MM.1S (cell line): ENCODE measurements around the gene INPP4A.

Source experiments
- DNase-seq: peaks from one replicate; pipeline ENCODE4 v3.0.0-alpha.2; 2015
- H2AFZ ChIP-seq: fragments of 300-600 bp; sonication (generic); 2 replicates; pipeline ENCODE4 v1.6.0; 2016; ENCODE audit warnings: antibody characterized with exemption, low read length
- H3F3A ChIP-seq: fragments of 300-600 bp; sonication (generic); 2 replicates; pipeline ENCODE4 v1.6.1; 2016; ENCODE audit warnings: mild to moderate bottlenecking, antibody characterized with exemption, low read length, moderate library complexity, mixed read lengths; ENCODE audit not compliant: insufficient read depth
- H3K27ac ChIP-seq: fragments of 300-600 bp; sonication (generic); 2 replicates; pipeline ENCODE4 v1.5.1; 2016; ENCODE audit warnings: mild to moderate bottlenecking, low read length
- H3K27me3 ChIP-seq: fragments of 300-600 bp; sonication (generic); replicated peaks from 2 replicates; pipeline ENCODE4 v1.6.0; 2016; ENCODE audit warnings: low read length; ENCODE audit not compliant: insufficient read depth
- H3K36me3 ChIP-seq: fragments of 300-600 bp; sonication (generic); replicated peaks from 2 replicates; pipeline ENCODE4 v1.6.1; 2016; ENCODE audit warnings: mild to moderate bottlenecking, low read length, mixed read lengths; ENCODE audit not compliant: insufficient read depth
- H3K4me1 ChIP-seq: fragments of 300-600 bp; sonication (generic); 2 replicates; pipeline ENCODE4 v1.6.1; 2016; ENCODE audit warnings: low read length, mixed read lengths
- H3K4me2 ChIP-seq: fragments of 300-600 bp; sonication (generic); 2 replicates; pipeline ENCODE4 v1.6.0; 2016; ENCODE audit warnings: low read depth, low read length
- H3K4me3 ChIP-seq: fragments of 300-600 bp; sonication (generic); 2 replicates; pipeline ENCODE4 v1.5.1; 2016; ENCODE audit warnings: low read length, mixed read lengths
- H3K79me2 ChIP-seq: fragments of 300-600 bp; sonication (generic); 2 replicates; pipeline ENCODE4 v1.6.1; 2016; ENCODE audit warnings: mixed run types, low read length, mixed read lengths
- H3K9ac ChIP-seq: fragments of 300-600 bp; sonication (generic); 2 replicates; pipeline ENCODE4 v1.6.1; 2016; ENCODE audit warnings: low read length, mixed read lengths
- H3K9me2 ChIP-seq: fragments of 300-600 bp; sonication (generic); replicated peaks from 2 replicates; pipeline ENCODE4 v1.6.1; 2016; ENCODE audit warnings: mild to moderate bottlenecking, low read length, mixed read lengths; ENCODE audit not compliant: insufficient read depth
- H3K9me3 ChIP-seq: fragments of 300-600 bp; sonication (generic); replicated peaks from 2 replicates; pipeline ENCODE4 v1.6.1; 2016; ENCODE audit warnings: mild to moderate bottlenecking, low read length, mixed read lengths; ENCODE audit not compliant: insufficient read depth
- H4K20me1 ChIP-seq: fragments of 300-600 bp; sonication (generic); 2 replicates; pipeline ENCODE4 v1.6.1; 2016; ENCODE audit warnings: mild to moderate bottlenecking, low read length, moderate library complexity, mixed read lengths; ENCODE audit not compliant: insufficient read depth
- CTCF ChIP-seq: fragments of 300-600 bp; sonication (generic); IDR thresholded peaks from 2 replicates; pipeline ENCODE4 v1.5.1; 2016; ENCODE audit warnings: antibody characterized with exemption, low read length, mixed read lengths
- EZH2 ChIP-seq: fragments of 300-600 bp; sonication (generic); optimal IDR thresholded peaks from 2 replicates; pipeline ENCODE3; 2017; ENCODE audit warnings: low read depth, mild to moderate bottlenecking, antibody characterized with exemption, low read length, mixed read lengths
- EZH2phosphoT487 ChIP-seq: fragments of 300-600 bp; sonication (generic); IDR thresholded peaks from 2 replicates; pipeline ENCODE4 v1.6.1; 2018; ENCODE audit warnings: antibody characterized with exemption, low read length

The INPP4A gene

GRCh38 chr2:98573426-98573825, 128.8 kb downstream of the INPP4A start:
- Histone ChIP-seq H3K4me3 (no peak overlapping the region), H3K4me2 (no peak overlapping the region), H3K27ac (no peak overlapping the region), H2AFZ (no peak overlapping the region), H3K36me3 (peaks cover 38% of the 10 kb centered on the region), H4K20me1 (no peaks in the 10 kb centered on the region), H3K9ac (no peak overlapping the region), H3K9me2 (no peaks in the 10 kb centered on the region), H3K9me3 (no peaks in the 10 kb centered on the region), H3K79me2 (peaks cover 38% of the 10 kb centered on the region), H3K4me1 (no peaks in the 10 kb centered on the region), H3K27me3 (no peaks in the 10 kb centered on the region), H3F3A (no peaks in the 10 kb centered on the region; the same call in 1 of the 2 replicates)
- no peak for DNase-seq
- TF ChIP-seq EZH2phosphoT487 (no peak), EZH2 (no peak), CTCF (no peak)

GRCh38 chr2:98576666-98577312, 132.1 kb downstream of the INPP4A start:
- H3K4me1 ChIP-seq: no peaks in the 10 kb centered on the region
- no peak overlapping the region for H3K4me3 ChIP-seq
- no peak for TF ChIP-seq CTCF
- TF ChIP-seq EZH2phosphoT487: no peak
- TF ChIP-seq EZH2: no peak
- H3K36me3 ChIP-seq: peaks cover 28% of the 10 kb centered on the region
- no peak overlapping the region for H3K27ac ChIP-seq
- H3K4me2 ChIP-seq: no peak overlapping the region
- peaks cover 25% of the 10 kb centered on the region for H3K79me2 ChIP-seq
- no peak for DNase-seq
- no peak overlapping the region for H3K9ac ChIP-seq
- no peaks in the 10 kb centered on the region for H4K20me1 ChIP-seq
- H3F3A ChIP-seq: no peaks in the 10 kb centered on the region; the same call in 1 of the 2 replicates
- no peak overlapping the region for H2AFZ ChIP-seq
- no peaks in the 10 kb centered on the region for H3K27me3 ChIP-seq
- no peaks in the 10 kb centered on the region for H3K9me3 ChIP-seq
- no peaks in the 10 kb centered on the region for H3K9me2 ChIP-seq

DNA sequence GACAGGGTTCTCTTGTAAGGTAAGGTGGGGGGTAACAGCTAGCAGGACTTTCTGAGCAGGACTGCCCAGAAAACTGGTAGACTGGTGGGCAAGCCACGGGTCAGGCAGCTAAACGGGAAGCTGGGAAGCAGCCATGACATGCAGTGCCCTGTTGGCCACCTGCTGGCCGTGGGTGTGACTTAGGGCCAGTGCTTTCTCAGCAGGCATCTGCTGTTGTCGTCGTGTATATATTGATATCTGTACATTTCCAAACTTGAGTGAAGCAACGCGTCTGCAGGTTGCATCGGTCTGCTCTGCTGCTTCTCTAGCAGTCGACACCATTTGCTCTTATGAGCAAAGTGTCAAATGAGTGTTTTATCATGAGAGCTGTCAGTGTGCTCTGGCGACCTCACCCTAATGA, 132.7 kb downstream of the INPP4A start:
- Histone ChIP-seq H3K27ac (no peak overlapping the region), H3K9me3 (no peaks in the 10 kb centered on the region), H3K79me2 (peaks cover 22% of the 10 kb centered on the region), H3F3A (no peaks in the 10 kb centered on the region; the same call in 1 of the 2 replicates), H3K4me2 (no peak overlapping the region), H3K4me1 (no peaks in the 10 kb centered on the region), H4K20me1 (no peaks in the 10 kb centered on the region), H3K36me3 (peaks cover 25% of the 10 kb centered on the region), H3K9me2 (no peaks in the 10 kb centered on the region), H3K9ac (no peak overlapping the region), H2AFZ (no peak overlapping the region), H3K4me3 (no peak overlapping the region), H3K27me3 (no peaks in the 10 kb centered on the region)
- no peak for TF ChIP-seq EZH2phosphoT487
- peak; percentile 8; the same call in 1 of the 2 replicates for TF ChIP-seq CTCF
- no peak for DNase-seq
